Skeletal muscle satellite cell (primary cell): ENCODE data around the gene RNASEH2A. TPM values are rescaled to one million over a fixed set of nuclear protein-coding genes. Genes with fewer than 3 reads are reported as not detected.

Source experiments
- H3K27me3 ChIP-seq: 2 replicates; pipeline ENCODE4 v1.7.0; 2013; ENCODE audit warnings: low read length; ENCODE audit not compliant: control insufficient read depth, insufficient read depth
- H3K36me3 ChIP-seq: 2 replicates; pipeline ENCODE4 v1.7.0; 2013; ENCODE audit warnings: mild to moderate bottlenecking, control low read depth, low read length; ENCODE audit not compliant: insufficient read depth
- H3K4me1 ChIP-seq: 2 replicates; pipeline ENCODE4 v1.7.0; 2013; ENCODE audit warnings: low read length; ENCODE audit not compliant: control insufficient read depth, insufficient read depth
- H3K4me2 ChIP-seq: 2 replicates; pipeline ENCODE4 v1.7.0; 2013; ENCODE audit warnings: mild to moderate bottlenecking, low read length
- H3K4me3 ChIP-seq: 2 replicates; pipeline ENCODE4 v1.7.0; 2013; ENCODE audit warnings: low read length
- H3K9ac ChIP-seq: 2 replicates; pipeline ENCODE4 v1.7.0; 2013; ENCODE audit warnings: mild to moderate bottlenecking, low read depth, low read length, moderate library complexity
- H3K9me3 ChIP-seq: replicated peaks from 2 replicates; pipeline ENCODE4 v1.7.0; 2013; ENCODE audit warnings: mild to moderate bottlenecking, control low read depth, low read length
- total RNA-seq: library from RNA; depleted of rRNA; stranded (reverse); fragments of >200 nt; gene quantifications from 2 replicates; pipeline ENCODE4 v1.2.3, GENCODE V29; 2012; rRNA removed

The RNASEH2A gene
- total RNA-seq = 25.6 and 28.4 TPM in 2 replicates

- Histone ChIP-seq H3K9ac (peak within 1 kb of the TSS; percentile 86), H3K27me3 (no peaks in the 10 kb centered on the region), H3K9me3 (no peaks in the 10 kb centered on the region), H3K4me1 (peaks cover 23% of the 10 kb centered on the region), H3K4me2 (peak within 1 kb of the TSS; percentile 99), H3K36me3 (peaks cover 6% of the 10 kb centered on the region), H3K4me3 (peak within 1 kb of the TSS; percentile 95)
Measured at GRCh38 chr19:12806242-12807081, at the start of gene RNASEH2A. Gene RNASEH2A (plus strand): TSS chr19:12806584. CDS start chr19:12806674, 90 bp downstream.

- Histone ChIP-seq H3K4me2 (peak overlapping the region; percentile 70), H3K36me3 (no peaks in the 10 kb centered on the region), H3K9me3 (no peaks in the 10 kb centered on the region), H3K4me1 (no peaks in the 10 kb centered on the region), H3K27me3 (no peaks in the 10 kb centered on the region), H3K9ac (peak overlapping the region; percentile 61), H3K4me3 (peak overlapping the region; percentile 66)
Measured at GRCh38 chr19:12757544-12758274, 48.7 kb upstream of the RNASEH2A start.

GRCh38 chr19:12759686-12760085, 46.7 kb upstream of the RNASEH2A start:
- peaks cover 5% of the 10 kb centered on the region for H3K36me3 ChIP-seq
- H3K4me2 ChIP-seq = no peak overlapping the region
- H3K4me3 ChIP-seq = no peak overlapping the region
- H3K9ac ChIP-seq = no peak overlapping the region
- no peaks in the 10 kb centered on the region for H3K9me3 ChIP-seq
- H3K27me3 ChIP-seq = no peaks in the 10 kb centered on the region
- no peaks in the 10 kb centered on the region for H3K4me1 ChIP-seq

GRCh38 chr19:12763100-12763499, 43.3 kb upstream of the RNASEH2A start:
- no peak overlapping the region for H3K9ac ChIP-seq
- H3K4me2 ChIP-seq = no peak overlapping the region
- no peaks in the 10 kb centered on the region for H3K27me3 ChIP-seq
- H3K9me3 ChIP-seq = no peaks in the 10 kb centered on the region
- no peak overlapping the region for H3K4me3 ChIP-seq
- peaks cover 2% of the 10 kb centered on the region for H3K4me1 ChIP-seq
- peaks cover 5% of the 10 kb centered on the region for H3K36me3 ChIP-seq

GRCh38 chr19:12764698-12765097, 41.7 kb upstream of the RNASEH2A start:
- H3K9me3 ChIP-seq = no peaks in the 10 kb centered on the region
- no peaks in the 10 kb centered on the region for H3K27me3 ChIP-seq
- peaks cover 10% of the 10 kb centered on the region for H3K36me3 ChIP-seq
- no peak overlapping the region for H3K9ac ChIP-seq
- peaks cover 2% of the 10 kb centered on the region for H3K4me1 ChIP-seq
- no peak overlapping the region for H3K4me2 ChIP-seq
- no peak overlapping the region for H3K4me3 ChIP-seq

- Histone ChIP-seq H3K4me3 (no peak overlapping the region), H3K4me2 (peak overlapping the region; percentile 98), H3K9me3 (no peaks in the 10 kb centered on the region), H3K4me1 (peaks cover 2% of the 10 kb centered on the region), H3K9ac (no peak overlapping the region), H3K36me3 (peaks cover 10% of the 10 kb centered on the region), H3K27me3 (no peaks in the 10 kb centered on the region)
Measured at GRCh38 chr19:12766051-12766521, 40.3 kb upstream of the RNASEH2A start.

GRCh38 chr19:12767150-12767549, 39.2 kb upstream of the RNASEH2A start:
- Histone ChIP-seq H3K36me3 (peaks cover 10% of the 10 kb centered on the region), H3K27me3 (no peaks in the 10 kb centered on the region), H3K9me3 (no peaks in the 10 kb centered on the region), H3K9ac (no peak overlapping the region), H3K4me1 (peaks cover 2% of the 10 kb centered on the region), H3K4me2 (no peak overlapping the region), H3K4me3 (no peak overlapping the region)

- no peak overlapping the region for H3K4me3 ChIP-seq
- no peak overlapping the region for H3K9ac ChIP-seq
- peaks cover 10% of the 10 kb centered on the region for H3K36me3 ChIP-seq
- no peaks in the 10 kb centered on the region for H3K27me3 ChIP-seq
- peaks cover 2% of the 10 kb centered on the region for H3K4me1 ChIP-seq
- no peak overlapping the region for H3K4me2 ChIP-seq
- no peaks in the 10 kb centered on the region for H3K9me3 ChIP-seq
Measured at GRCh38 chr19:12767666-12768065, 38.7 kb upstream of the RNASEH2A start.

GRCh38 chr19:12769689-12770088, 36.7 kb upstream of the RNASEH2A start:
- Histone ChIP-seq H3K36me3 (peaks cover 5% of the 10 kb centered on the region), H3K9me3 (no peaks in the 10 kb centered on the region), H3K4me2 (no peak overlapping the region), H3K27me3 (no peaks in the 10 kb centered on the region), H3K4me1 (peaks cover 9% of the 10 kb centered on the region), H3K9ac (no peak overlapping the region), H3K4me3 (no peak overlapping the region)

GRCh38 chr19:12770922-12771321, 35.5 kb upstream of the RNASEH2A start:
- Histone ChIP-seq H3K4me2 (no peak overlapping the region), H3K4me1 (peaks cover 14% of the 10 kb centered on the region), H3K4me3 (no peak overlapping the region), H3K27me3 (no peaks in the 10 kb centered on the region), H3K9me3 (no peaks in the 10 kb centered on the region), H3K9ac (no peak overlapping the region), H3K36me3 (peaks cover 5% of the 10 kb centered on the region)

- no peaks in the 10 kb centered on the region for H3K27me3 ChIP-seq
Measured at GRCh38 chr19:12772323-12772722, 34.1 kb upstream of the RNASEH2A start.

More at GRCh38 chr19:12772323-12772722, 34.1 kb upstream of the RNASEH2A start:
- Histone ChIP-seq H3K4me1 (peaks cover 12% of the 10 kb centered on the region), H3K9ac (no peak overlapping the region), H3K9me3 (no peaks in the 10 kb centered on the region), H3K4me3 (no peak overlapping the region), H3K4me2 (no peak overlapping the region), H3K36me3 (peaks cover 5% of the 10 kb centered on the region)
